ENCODE results near the gene NDUFV3. TPM values are rescaled to one million over a fixed set of nuclear protein-coding genes. Genes with fewer than 3 reads are reported as not detected.

NDUFV3 gene
- total RNA-seq, 2 donors from 2014 or later, result 33.2 to 42.1 TPM

GRCh38 chr21:42850463-42850862 lies 42.6 kb upstream of the NDUFV3 start:
- DNase-seq (ENCODE audit: low spot score), result no peak
- no peaks in the 10 kb centered on the region for H3K4me1 ChIP-seq (replicated peaks)
- no peak overlapping the region for H3K27ac ChIP-seq
- no peak overlapping the region for H3K4me3 ChIP-seq
- intact Hi-C loops (cut with DNase I), result no loop called here
- H3K9me3 ChIP-seq, result no peaks in the 10 kb centered on the region
- 95% methylated on average over 9 of the region's 10 CpGs for WGBS
- H3K27me3 ChIP-seq (replicated peaks; ENCODE audit: insufficient read depth), result no peaks in the 10 kb centered on the region
- peaks cover 5 to 12% of the 10 kb centered on the region in 2 donors for H3K36me3 ChIP-seq
- TF ChIP-seq POLR2AphosphoS5 (IDR thresholded peaks at IDR 0.05), result no peak
- TF ChIP-seq, protein P1, sequence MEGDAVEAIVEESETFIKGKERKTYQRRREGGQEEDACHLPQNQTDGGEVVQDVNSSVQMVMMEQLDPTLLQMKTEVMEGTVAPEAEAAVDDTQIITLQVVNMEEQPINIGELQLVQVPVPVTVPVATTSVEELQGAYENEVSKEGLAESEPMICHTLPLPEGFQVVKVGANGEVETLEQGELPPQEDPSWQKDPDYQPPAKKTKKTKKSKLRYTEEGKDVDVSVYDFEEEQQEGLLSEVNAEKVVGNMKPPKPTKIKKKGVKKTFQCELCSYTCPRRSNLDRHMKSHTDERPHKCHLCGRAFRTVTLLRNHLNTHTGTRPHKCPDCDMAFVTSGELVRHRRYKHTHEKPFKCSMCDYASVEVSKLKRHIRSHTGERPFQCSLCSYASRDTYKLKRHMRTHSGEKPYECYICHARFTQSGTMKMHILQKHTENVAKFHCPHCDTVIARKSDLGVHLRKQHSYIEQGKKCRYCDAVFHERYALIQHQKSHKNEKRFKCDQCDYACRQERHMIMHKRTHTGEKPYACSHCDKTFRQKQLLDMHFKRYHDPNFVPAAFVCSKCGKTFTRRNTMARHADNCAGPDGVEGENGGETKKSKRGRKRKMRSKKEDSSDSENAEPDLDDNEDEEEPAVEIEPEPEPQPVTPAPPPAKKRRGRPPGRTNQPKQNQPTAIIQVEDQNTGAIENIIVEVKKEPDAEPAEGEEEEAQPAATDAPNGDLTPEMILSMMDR (IDR thresholded peaks at IDR 0.05), result no peak
- no peak for TF ChIP-seq POLR2A (IDR thresholded peaks at IDR 0.05)

GRCh38 chr21:42850866-42851391 lies 42.2 kb upstream of the NDUFV3 start:
- WGBS, result 84% methylated on average over 17 of the region's 21 CpGs
- Histone ChIP-seq H3K27ac (no peak overlapping the region), H3K4me1 (replicated peaks) (no peaks in the 10 kb centered on the region), H3K36me3 (peaks cover 8 to 16% of the 10 kb centered on the region in 2 donors), H3K27me3 (replicated peaks; ENCODE audit: insufficient read depth) (no peaks in the 10 kb centered on the region), H3K4me3 (no peak overlapping the region), H3K9me3 (no peaks in the 10 kb centered on the region)
- no peak for TF ChIP-seq POLR2AphosphoS5 (IDR thresholded peaks at IDR 0.05)
- TF ChIP-seq, protein P1 (IDR thresholded peaks at IDR 0.05), result peak in 2 of 4 experiments; percentile 22 to 32
- TF ChIP-seq POLR2A (IDR thresholded peaks at IDR 0.05), result no peak
- intact Hi-C loops (cut with DNase I), result no loop called here
- DNase-seq (ENCODE audit: low spot score), result no peak

- H3K9me3 ChIP-seq, result no peaks in the 10 kb centered on the region
- no peak overlapping the region for H3K4me3 ChIP-seq
- no peak overlapping the region for H3K27ac ChIP-seq
- no peak for DNase-seq (ENCODE audit: low spot score)
- no peaks in the 10 kb centered on the region for H3K27me3 ChIP-seq (replicated peaks; ENCODE audit: insufficient read depth)
- TF ChIP-seq, protein P1 (IDR thresholded peaks at IDR 0.05), result no peak
- TF ChIP-seq POLR2A (IDR thresholded peaks at IDR 0.05) (no peak), POLR2AphosphoS5 (IDR thresholded peaks at IDR 0.05) (no peak)
- H3K4me1 ChIP-seq (replicated peaks), result no peaks in the 10 kb centered on the region
- intact Hi-C loops (cut with DNase I), result no loop called here
- peaks cover 13 to 21% of the 10 kb centered on the region in 2 donors for H3K36me3 ChIP-seq
- WGBS, result 94% methylated on average over 19 of the region's 19 CpGs
Measured at GRCh38 chr21:42851812-42852665, 41.1 kb upstream of the NDUFV3 start.

GRCh38 chr21:42852925-42853570 lies 40.1 kb upstream of the NDUFV3 start:
- DNase-seq (ENCODE audit: low spot score), result no peak
- Histone ChIP-seq H3K9me3 (no peaks in the 10 kb centered on the region), H3K4me1 (replicated peaks) (no peaks in the 10 kb centered on the region), H3K36me3 (peaks cover 13 to 22% of the 10 kb centered on the region in 2 donors), H3K4me3 (no peak overlapping the region), H3K27me3 (replicated peaks; ENCODE audit: insufficient read depth) (no peaks in the 10 kb centered on the region), H3K27ac (no peak overlapping the region)
- WGBS, result 97% methylated on average over 20 of the region's 20 CpGs
- intact Hi-C loops (cut with DNase I), result no loop called here
- TF ChIP-seq POLR2A (IDR thresholded peaks at IDR 0.05) (no peak), POLR2AphosphoS5 (IDR thresholded peaks at IDR 0.05) (no peak)
- TF ChIP-seq, protein P1 (IDR thresholded peaks at IDR 0.05), result no peak
